Tibial nerve (tissue), 3 donors: Measurements from ENCODE around the gene S100A7A.
"Not testable (repeated sequence)": the region's sequence is repeated elsewhere in the genome, so short reads cannot be mapped to it uniquely, and the experiment has no call there.

Experiments
- CTCF ChIP-seq, 5 experiments: fragments of 200-600 bp in 3 of 5; fragments of 450-650 bp in 2 of 5; sonication (generic) in 3 of 5; IDR thresholded peaks; one replicate each; pipeline ENCODE4 v1.5.1; 2016 to 2019; ENCODE audit warnings: antibody characterized with exemption in 5 of 5, mild to moderate bottlenecking in 3 of 5, moderate library complexity in 2 of 5
- POLR2A ChIP-seq, 2 donors: fragments of 450-650 bp; IDR thresholded peaks; one replicate each; pipeline ENCODE4 v1.6.1; 2017; ENCODE audit warnings: antibody characterized with exemption in 2 of 2, mild to moderate bottlenecking in 2 of 2, moderate library complexity in 2 of 2

GRCh38 chr1:153413961-153414360 lies 2.4 kb upstream of the S100A7A start:
- TF ChIP-seq CTCF, POLR2A (IDR thresholded peaks at IDR 0.05): not testable (repeated sequence)
